ENCODE results near the gene BMP2K. TPM values are rescaled to one million over a fixed set of nuclear protein-coding genes. Genes with fewer than 3 reads are reported as not detected.

The BMP2K gene
- total RNA-seq: 90.1 TPM

GRCh38 chr4:78776079-78776728 is at the start of gene BMP2K:
BMP2K (plus strand) TSS chr4:78776350; CDS start chr4:78776544, 194 bp downstream.

GRCh38 chr4:78938868-78939666 is 162.9 kb downstream of the BMP2K start, which contains the start of gene PAQR3:
PAQR3 (minus strand) TSS chr4:78939438; CDS start chr4:78939224, 214 bp downstream.

Other genes with a start within 250 kb of the BMP2K start
- 16.8 TPM for gene ANXA3, start 224.6 kb upstream of the BMP2K start, total RNA-seq
- 35.3 TPM for gene PAQR3, start 163.1 kb downstream of the BMP2K start, total RNA-seq

Data from camera-type eye (tissue), 1 donor.